HG02642 (cell line): ENCODE measurements around the gene SNAP47.
A peak's percentile ranks its signal among the peaks of the same experiment; 100 is the strongest.
"Not testable (repeated sequence)": the region's sequence is repeated elsewhere in the genome, so short reads cannot be mapped to it uniquely, and the experiment has no call there.

ENCODE experiments used
- ATAC-seq: cut with Tn5 transposase; IDR thresholded peaks from one replicate; pipeline ENCODE4 v1.9.1; 2021; ENCODE audit warnings: mild to moderate bottlenecking; ENCODE audit not compliant: unreplicated experiment, poor library complexity

SNAP47 gene, protein sequence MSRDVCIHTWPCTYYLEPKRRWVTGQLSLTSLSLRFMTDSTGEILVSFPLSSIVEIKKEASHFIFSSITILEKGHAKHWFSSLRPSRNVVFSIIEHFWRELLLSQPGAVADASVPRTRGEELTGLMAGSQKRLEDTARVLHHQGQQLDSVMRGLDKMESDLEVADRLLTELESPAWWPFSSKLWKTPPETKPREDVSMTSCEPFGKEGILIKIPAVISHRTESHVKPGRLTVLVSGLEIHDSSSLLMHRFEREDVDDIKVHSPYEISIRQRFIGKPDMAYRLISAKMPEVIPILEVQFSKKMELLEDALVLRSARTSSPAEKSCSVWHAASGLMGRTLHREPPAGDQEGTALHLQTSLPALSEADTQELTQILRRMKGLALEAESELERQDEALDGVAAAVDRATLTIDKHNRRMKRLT

DNA sequence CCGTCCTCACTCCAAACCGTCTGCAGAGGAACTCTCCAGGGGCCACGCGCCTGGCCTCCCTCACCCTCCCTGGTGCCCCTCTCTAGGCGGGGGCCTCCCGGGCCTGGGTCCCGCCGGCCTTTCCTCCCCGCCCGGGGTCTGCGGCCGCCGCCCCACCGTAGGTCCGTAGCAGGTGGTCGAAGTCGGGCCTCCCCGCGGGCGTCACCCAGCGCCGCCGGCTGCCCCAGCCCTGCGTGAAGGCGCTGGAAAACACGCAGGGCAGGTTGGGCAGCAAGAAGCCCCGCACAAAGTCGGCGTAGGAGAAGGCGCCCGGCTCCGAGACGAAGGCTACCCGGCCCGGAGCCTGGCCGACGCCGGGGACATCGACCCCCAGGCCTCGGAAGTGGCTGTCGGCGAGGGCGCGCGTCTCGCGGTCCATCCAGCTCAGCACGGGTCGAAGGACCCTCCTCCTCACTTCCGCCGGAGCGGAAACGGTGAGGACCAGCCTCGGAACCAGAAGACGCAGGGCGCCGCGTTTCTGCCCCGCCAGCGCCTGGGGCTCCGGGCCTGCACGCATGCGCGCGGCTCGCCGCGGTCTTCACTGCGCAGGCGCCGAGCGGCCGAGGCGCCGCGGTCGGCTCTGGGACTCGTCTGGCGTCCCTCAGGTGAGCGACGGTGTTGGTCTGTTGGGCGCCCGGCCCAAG, at the start of gene SNAP47, which contains the start of gene JMJD4:
TSS of gene SNAP47 (plus strand) at position 580 of the 683 bp plus-strand sequence. CDS start 12,302 bp downstream, outside the sequence.
TSS of gene JMJD4 (minus strand) at position 447 of the 683 bp plus-strand sequence. CDS start at position 418, 29 bp downstream.
- ATAC-seq, result peak; percentile 94

- ATAC-seq, result no peak
Measured at GRCh38 chr1:227685807-227686206, 49.4 kb upstream of the SNAP47 start.

- no peak for ATAC-seq
Measured at GRCh38 chr1:227697321-227697864, 37.8 kb upstream of the SNAP47 start.

DNA sequence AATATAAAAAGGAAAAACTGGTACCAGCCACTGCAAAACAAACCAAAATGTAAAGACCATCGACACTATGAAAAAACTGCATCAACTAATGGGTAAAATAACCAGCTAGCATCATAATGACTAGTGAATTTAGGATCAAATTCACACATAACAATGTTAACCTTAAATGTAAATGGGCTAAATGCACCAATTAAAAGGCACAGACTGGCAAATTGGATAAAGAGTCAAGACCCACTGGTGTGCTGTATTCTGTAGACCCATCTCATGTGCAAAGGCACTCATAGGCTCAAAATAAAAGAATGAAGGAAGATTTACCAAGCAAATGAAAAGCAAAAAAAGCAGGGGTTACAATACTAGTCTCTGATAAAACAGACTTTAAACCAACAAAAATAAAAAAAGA, 33.6 kb upstream of the SNAP47 start:
- not testable (repeated sequence) for ATAC-seq

DNA sequence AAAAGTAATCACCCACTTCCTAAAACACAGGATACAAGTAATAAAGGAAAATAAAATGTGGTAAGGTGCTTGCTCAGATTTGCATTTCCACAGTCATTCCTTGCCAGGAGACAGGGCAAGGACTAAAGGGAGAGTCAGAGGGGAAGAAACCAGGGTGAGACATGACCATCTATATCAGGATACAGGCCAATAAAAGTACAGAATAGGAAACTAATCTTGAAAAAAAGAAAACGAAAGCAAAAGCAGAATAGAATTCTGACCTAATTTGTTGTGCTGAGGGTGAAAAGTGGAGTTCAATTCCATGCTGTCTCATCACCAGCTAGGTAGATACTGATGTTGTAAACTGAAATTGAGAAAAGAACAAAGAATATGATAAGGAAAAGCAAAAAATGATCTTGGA, 27.4 kb upstream of the SNAP47 start:
- ATAC-seq, result no peak

GRCh38 chr1:227709451-227709850, 25.8 kb upstream of the SNAP47 start:
- ATAC-seq, result no peak

DNA sequence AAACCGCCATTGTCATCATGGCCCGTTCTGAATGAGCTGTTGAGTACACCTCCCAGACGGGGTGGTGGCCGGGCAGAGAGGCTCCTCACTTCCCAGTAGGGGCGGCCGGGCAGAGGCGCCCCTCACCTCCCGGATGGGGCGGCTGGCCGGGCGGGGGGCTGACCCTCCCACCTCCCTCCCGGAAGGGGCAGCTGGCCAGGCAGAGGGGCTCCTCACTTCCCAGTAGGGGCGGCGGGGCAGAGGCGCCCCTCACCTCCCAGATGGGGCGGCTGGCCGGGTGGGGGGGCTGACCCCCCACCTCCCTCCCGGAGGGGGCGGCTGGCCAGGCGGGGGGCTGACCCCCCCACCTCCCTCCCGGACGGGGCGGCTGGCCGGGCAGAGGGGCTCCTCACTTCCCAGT, 24.8 kb upstream of the SNAP47 start:
- ATAC-seq, result not testable (repeated sequence)

GRCh38 chr1:227712648-227713047, 22.6 kb upstream of the SNAP47 start:
- ATAC-seq, result no peak

DNA sequence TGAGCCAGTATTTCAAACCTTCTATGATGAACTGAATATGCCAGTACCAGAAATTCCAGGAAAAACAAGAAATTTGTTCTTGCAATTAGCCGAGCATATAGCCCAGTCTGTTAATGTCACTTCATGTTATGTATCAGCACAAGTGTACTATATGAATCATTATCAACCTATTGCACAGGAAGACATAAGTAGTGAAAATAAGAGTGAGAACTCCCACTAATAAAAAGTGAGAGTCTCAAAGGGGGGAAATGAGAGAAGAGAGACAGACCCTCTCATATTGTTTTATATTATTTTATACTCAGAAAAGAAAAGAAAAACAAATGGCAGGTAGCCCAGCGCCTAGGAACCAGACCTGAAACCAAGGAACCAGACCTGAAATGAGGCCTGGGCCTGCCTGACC, 16.3 kb upstream of the SNAP47 start:
- no peak for ATAC-seq

GRCh38 chr1:227723474-227723873, 11.8 kb upstream of the SNAP47 start:
- ATAC-seq, result no peak

DNA sequence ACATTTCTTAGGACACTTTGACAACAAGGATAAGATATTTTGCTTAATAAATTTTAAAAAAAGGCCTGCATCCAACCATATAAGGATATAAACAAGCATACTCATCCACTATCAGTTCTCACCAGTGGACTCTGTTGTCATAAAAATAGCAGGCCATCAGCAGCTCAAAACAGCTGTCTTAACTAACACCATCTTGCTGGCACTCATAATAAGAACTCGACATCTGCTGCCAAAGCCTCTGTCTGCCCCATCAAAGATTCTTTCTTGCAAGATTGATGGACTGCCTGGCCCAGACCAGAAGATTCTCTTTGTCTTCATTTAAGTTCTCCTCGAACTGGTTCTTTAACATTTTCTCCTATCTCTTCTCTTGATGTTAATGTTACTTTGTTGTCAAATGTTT, 10.2 kb upstream of the SNAP47 start:
- no peak for ATAC-seq

GRCh38 chr1:227726318-227726717, 8.9 kb upstream of the SNAP47 start:
- no peak for ATAC-seq

DNA sequence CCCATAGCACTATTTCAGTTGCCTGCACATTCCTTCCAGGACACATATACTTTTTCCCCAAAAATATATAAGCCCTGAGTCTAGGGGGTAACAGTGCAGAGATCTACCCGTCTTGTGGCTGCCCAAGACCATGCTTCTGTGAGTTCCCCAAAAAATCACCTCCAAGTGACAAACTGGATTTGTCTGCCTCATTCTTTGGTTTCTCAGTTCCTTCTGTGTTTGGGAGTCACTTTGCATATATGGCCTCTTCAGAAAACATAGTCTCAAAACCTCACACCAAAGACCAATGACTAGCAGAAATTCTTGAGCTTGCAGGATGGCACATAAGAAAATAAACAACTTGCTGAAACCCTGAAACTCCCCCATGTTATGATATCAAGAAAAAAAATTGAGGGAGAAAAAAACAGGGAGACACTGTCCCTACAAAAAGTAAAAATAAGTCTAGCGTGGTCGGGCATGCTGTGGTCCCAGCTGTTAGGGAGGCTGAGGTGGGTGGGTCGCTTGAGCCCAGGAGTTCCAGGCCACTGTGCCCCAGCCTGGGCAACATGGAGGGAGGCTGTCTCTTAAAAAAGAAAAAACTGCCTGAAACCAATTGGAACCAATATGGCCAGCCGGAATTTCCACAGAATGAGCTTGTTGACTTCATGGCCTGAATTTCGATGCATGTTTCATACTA, 8.2 kb upstream of the SNAP47 start:
- ATAC-seq, result no peak

GRCh38 chr1:227728059-227728891, 7.0 kb upstream of the SNAP47 start:
- ATAC-seq, result peak; percentile 35

- ATAC-seq, result peak; percentile 2
Measured at GRCh38 chr1:227728892-227729143, 6.4 kb upstream of the SNAP47 start.

DNA sequence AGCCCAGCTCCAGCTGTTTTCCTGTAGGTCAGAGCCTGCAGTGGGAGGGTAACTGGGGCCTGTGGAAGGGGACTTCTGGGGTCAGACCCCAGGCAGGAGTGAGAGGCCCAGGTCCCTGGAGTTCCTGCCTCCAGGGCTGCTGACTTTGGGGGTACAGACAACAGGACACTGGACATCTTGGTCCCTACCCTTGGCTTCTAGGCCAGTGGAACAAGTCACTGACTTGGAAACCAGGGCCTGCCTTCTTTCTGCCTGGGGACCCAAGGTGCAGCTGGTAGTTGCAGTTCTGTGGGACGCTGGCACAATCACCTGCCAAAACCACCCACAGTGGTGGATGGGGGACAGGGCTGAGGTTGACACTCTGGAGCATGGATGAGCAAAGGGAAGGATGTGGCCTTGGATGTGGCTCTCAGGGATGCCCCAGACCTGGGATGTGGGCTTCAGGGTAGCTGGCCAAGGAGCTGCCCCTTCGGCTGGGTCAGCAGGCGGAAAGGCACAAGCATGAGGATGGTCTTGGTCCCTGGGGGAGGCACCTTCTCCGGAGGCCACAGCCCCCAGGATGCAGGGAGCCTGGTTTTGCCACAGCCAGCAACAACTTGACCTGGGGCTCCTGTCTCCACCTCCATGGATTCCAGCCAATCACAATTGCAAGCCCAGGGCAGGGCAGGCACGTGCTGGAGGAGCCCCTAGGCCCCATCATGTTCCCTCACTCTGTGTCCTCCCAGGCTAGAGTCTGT, 5.9 kb upstream of the SNAP47 start:
- ATAC-seq, result peak; percentile 1

DNA sequence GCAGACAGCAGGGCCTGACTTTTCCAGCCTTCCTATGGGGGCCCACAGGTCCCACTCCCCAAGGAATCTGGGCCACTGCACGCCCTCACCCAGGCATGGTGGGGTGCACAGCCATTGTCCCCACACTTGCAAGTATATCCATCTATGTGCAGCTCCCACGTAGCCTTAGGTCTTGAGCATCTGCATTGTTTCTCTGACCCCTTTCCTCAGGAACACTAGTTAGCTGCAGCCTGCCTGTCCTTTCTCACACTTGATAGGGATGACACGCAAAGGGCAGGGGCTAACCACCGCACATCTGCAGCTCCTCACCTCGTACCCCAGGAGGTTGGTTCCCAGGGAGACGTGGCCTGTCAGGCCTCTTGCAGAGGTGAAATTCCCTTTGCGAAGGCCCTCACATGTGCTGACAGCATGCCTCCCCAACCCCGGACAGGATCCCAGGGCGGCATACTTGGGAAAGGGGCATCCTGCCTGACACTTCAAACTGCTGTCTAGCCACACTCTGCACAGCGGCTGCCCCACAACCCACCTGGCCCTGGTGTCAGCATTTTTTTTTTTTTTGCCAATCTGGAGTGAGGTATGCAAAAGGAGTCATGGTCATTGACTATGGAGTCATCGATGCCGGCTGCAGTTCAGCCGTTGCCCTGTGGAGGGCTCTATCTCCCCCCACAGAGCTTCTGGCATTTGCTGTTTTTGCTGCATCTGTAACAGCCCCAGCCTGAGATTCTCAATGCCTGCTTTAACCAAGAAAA, 5.2 kb upstream of the SNAP47 start:
- ATAC-seq, result no peak

- ATAC-seq, result no peak
Measured at GRCh38 chr1:227730630-227731151, 4.5 kb upstream of the SNAP47 start.
